NCI-H526 (cell line): ENCODE results near the gene PRSS3.
"Not testable (repeated sequence)": the region's sequence is repeated elsewhere in the genome, so short reads cannot be mapped to it uniquely, and the experiment has no call there.

Experiments
- DNase-seq, 2 experiments: peaks; one replicate each; lab custom pipeline; 2025; lab: John Stamatoyannopoulos, UW

Gene PRSS3

GRCh38 chr9:33817327-33818166 is 22.2 kb downstream of the PRSS3 start:
- DNase-seq, result peak; percentile 44 to 83

- DNase-seq, result peak in 1 of 2 experiments; percentile 37
Measured at GRCh38 chr9:33818167-33818846, 22.9 kb downstream of the PRSS3 start.

- no peak for DNase-seq
Measured at GRCh38 chr9:33818847-33819500, 23.6 kb downstream of the PRSS3 start.

GRCh38 chr9:33820231-33820745 is 24.9 kb downstream of the PRSS3 start:
- DNase-seq, result no peak

- no peak for DNase-seq
Measured at GRCh38 chr9:33823801-33824200, 28.4 kb downstream of the PRSS3 start.

GRCh38 chr9:33827285-33827684 is 31.9 kb downstream of the PRSS3 start:
- not testable (repeated sequence) for DNase-seq

- DNase-seq, result not testable (repeated sequence)
Measured at GRCh38 chr9:33829641-33830230, 34.4 kb downstream of the PRSS3 start.

- no peak for DNase-seq
Measured at GRCh38 chr9:33835625-33836260, 40.4 kb downstream of the PRSS3 start.

GRCh38 chr9:33836261-33836660 is 40.9 kb downstream of the PRSS3 start:
- not testable (repeated sequence) for DNase-seq

- no peak for DNase-seq
Measured at GRCh38 chr9:33837138-33837537, 41.8 kb downstream of the PRSS3 start.

GRCh38 chr9:33840381-33840780 is 45.0 kb downstream of the PRSS3 start:
- DNase-seq, result no peak

GRCh38 chr9:33843312-33843961 is 48.1 kb downstream of the PRSS3 start:
- DNase-seq, result no peak

GRCh38 chr9:33846231-33846630 is 50.9 kb downstream of the PRSS3 start:
- DNase-seq, result no peak

GRCh38 chr9:33847894-33848205 is 52.5 kb downstream of the PRSS3 start:
- DNase-seq, result not testable (repeated sequence)
